Measurements from ENCODE around the gene OLFM1. TPM values are rescaled to one million over a fixed set of nuclear protein-coding genes. Genes with fewer than 3 reads are reported as not detected.

OLFM1 gene
- total RNA-seq, 4 donors from 2014 or later: 0.64 to 17.5 (median 10.9) TPM

- Histone ChIP-seq H3K4me3 (no peak overlapping the region), H3K27me3 (peaks cover 0 to 72% (median 0%) of the 10 kb centered on the region in 4 donors), H3K27ac (no peak overlapping the region), H3K9me3 (no peaks in the 10 kb centered on the region), H3K4me1 (no peaks in the 10 kb centered on the region), H3K36me3 (no peaks in the 10 kb centered on the region)
- intact Hi-C loops (cut with DNase I): no loop called here
- no peak for TF ChIP-seq POLR2A (IDR thresholded peaks at IDR 0.05)
- TF ChIP-seq, protein P1, sequence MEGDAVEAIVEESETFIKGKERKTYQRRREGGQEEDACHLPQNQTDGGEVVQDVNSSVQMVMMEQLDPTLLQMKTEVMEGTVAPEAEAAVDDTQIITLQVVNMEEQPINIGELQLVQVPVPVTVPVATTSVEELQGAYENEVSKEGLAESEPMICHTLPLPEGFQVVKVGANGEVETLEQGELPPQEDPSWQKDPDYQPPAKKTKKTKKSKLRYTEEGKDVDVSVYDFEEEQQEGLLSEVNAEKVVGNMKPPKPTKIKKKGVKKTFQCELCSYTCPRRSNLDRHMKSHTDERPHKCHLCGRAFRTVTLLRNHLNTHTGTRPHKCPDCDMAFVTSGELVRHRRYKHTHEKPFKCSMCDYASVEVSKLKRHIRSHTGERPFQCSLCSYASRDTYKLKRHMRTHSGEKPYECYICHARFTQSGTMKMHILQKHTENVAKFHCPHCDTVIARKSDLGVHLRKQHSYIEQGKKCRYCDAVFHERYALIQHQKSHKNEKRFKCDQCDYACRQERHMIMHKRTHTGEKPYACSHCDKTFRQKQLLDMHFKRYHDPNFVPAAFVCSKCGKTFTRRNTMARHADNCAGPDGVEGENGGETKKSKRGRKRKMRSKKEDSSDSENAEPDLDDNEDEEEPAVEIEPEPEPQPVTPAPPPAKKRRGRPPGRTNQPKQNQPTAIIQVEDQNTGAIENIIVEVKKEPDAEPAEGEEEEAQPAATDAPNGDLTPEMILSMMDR (IDR thresholded peaks at IDR 0.05): no peak
- no peak for DNase-seq
- WGBS, 2 donors: 79 to 82% methylated on average over 12 to 14 of the region's 23 CpGs
Observed at GRCh38 chr9:135167849-135168655, 80.6 kb downstream of the OLFM1 start.

DNA sequence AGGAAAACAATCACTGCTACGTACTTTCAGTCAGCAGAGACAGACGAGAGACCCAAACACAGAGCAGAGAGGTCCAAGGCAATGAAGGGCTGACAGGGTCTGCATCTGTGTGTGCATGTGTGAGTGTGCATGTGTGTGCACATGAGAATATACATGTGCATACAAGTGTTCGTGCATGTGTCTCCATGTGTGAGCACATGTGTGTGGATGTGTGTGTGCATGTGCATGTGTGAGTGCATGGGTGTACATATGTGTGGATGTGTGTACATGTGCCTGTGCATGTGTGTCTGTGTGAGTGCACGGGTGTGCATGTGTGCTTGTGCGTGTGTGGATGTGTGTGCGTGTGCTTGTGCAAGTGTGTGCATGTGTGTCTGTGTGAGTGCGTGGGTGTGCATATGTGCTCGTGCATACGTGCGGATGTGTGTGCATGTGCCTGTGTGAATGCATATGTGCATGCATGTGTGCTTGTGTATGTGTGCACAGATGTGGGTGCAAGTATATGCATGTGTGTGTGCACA lies 82.3 kb downstream of the OLFM1 start:
- intact Hi-C loops (cut with DNase I): no loop called here
- Histone ChIP-seq H3K27me3 (peaks cover 0 to 71% (median 0%) of the 10 kb centered on the region in 4 donors), H3K4me3 (no peak overlapping the region), H3K36me3 (no peaks in the 10 kb centered on the region), H3K27ac (no peak overlapping the region), H3K4me1 (no peaks in the 10 kb centered on the region), H3K9me3 (no peaks in the 10 kb centered on the region)
- TF ChIP-seq, protein P1 (IDR thresholded peaks at IDR 0.05): no peak
- TF ChIP-seq POLR2A (IDR thresholded peaks at IDR 0.05): no peak
- no peak for DNase-seq
- 73 to 78% methylated on average over 10 of the region's 10 CpGs for WGBS, 2 donors

- TF ChIP-seq, protein P1 (IDR thresholded peaks at IDR 0.05): no peak
- no peak for TF ChIP-seq POLR2A (IDR thresholded peaks at IDR 0.05)
- Histone ChIP-seq H3K36me3 (no peaks in the 10 kb centered on the region), H3K27me3 (peaks cover 0 to 69% (median 0%) of the 10 kb centered on the region in 4 donors), H3K27ac (no peak overlapping the region), H3K4me3 (no peak overlapping the region), H3K9me3 (no peaks in the 10 kb centered on the region), H3K4me1 (no peaks in the 10 kb centered on the region)
- WGBS, 2 donors: 57 to 67% methylated on average over 11 to 13 of the region's 14 CpGs
- DNase-seq: no peak
- intact Hi-C loops (cut with DNase I): no loop called here
Observed at GRCh38 chr9:135170535-135170934, 83.1 kb downstream of the OLFM1 start.

Other genes starting within 250 kb of the OLFM1 start
- gene FCN2, start 206.9 kb upstream of the OLFM1 start, total RNA-seq: not detected
- 1 to 10 TPM in 1 of 4 donors, under 1 TPM in 2, not detected in 1; 0.22 to 5.7 (median 0.76) TPM for gene FCN1, start 169.8 kb upstream of the OLFM1 start, total RNA-seq

Measured in esophagus squamous epithelium (tissue), 5 donors.